PC-9 (cell line): ENCODE measurements around the gene TMEM117.

Experiments
- EZH2 ChIP-seq: fragments of 200-600 bp; sonication (generic); IDR thresholded peaks from 2 replicates; pipeline ENCODE4 v1.8.0; 2017; ENCODE audit warnings: antibody characterized with exemption, low read depth
- TF ChIP-seq, protein P1 (sequence below): fragments of 200-600 bp; sonication (generic); conservative IDR thresholded peaks from 2 replicates; pipeline ENCODE4 v1.6.1; 2017; ENCODE audit warnings: mixed run types, antibody characterized with exemption, mild to moderate bottlenecking, moderate library complexity

DNA sequence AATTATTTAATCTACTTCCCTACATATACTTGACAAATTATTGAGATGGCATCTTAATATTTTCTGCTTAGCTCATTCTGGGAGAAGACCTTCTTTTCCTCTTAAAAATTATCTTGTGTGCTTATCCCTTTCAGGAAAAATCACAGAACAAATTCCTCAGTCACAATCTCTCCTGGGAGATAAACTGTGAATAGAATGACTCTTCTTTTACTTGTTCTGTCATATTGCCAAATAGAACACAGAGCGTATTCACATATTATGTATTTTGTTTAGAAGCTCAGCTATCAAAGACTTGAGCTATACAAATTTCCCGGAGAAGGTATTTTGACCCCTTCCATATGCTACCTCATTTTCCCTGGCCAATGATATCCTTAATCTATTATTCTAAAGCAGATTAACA lies 146.7 kb downstream of the TMEM117 start:
- TF ChIP-seq, protein P1, sequence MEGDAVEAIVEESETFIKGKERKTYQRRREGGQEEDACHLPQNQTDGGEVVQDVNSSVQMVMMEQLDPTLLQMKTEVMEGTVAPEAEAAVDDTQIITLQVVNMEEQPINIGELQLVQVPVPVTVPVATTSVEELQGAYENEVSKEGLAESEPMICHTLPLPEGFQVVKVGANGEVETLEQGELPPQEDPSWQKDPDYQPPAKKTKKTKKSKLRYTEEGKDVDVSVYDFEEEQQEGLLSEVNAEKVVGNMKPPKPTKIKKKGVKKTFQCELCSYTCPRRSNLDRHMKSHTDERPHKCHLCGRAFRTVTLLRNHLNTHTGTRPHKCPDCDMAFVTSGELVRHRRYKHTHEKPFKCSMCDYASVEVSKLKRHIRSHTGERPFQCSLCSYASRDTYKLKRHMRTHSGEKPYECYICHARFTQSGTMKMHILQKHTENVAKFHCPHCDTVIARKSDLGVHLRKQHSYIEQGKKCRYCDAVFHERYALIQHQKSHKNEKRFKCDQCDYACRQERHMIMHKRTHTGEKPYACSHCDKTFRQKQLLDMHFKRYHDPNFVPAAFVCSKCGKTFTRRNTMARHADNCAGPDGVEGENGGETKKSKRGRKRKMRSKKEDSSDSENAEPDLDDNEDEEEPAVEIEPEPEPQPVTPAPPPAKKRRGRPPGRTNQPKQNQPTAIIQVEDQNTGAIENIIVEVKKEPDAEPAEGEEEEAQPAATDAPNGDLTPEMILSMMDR = no peak
- TF ChIP-seq EZH2 = no peak
